ENCODE measurements around the gene USP32.

GRCh38 chr17:60353773-60354172 lies 38.2 kb downstream of the USP32 start:
- no peak for TF ChIP-seq POLR2A (IDR thresholded peaks at IDR 0.05; ENCODE audit: low read length)
- no peak for TF ChIP-seq GATA1 (IDR thresholded peaks at IDR 0.05; ENCODE audit: low read depth, low read length)
